Femur (tissue), 1 donor: ENCODE results near the gene MAP7D1.

Source experiments
- DNase-seq: peaks from one replicate; pipeline ENCODE4 v3.0.0-alpha.2; 2017

MAP7D1 gene

DNA sequence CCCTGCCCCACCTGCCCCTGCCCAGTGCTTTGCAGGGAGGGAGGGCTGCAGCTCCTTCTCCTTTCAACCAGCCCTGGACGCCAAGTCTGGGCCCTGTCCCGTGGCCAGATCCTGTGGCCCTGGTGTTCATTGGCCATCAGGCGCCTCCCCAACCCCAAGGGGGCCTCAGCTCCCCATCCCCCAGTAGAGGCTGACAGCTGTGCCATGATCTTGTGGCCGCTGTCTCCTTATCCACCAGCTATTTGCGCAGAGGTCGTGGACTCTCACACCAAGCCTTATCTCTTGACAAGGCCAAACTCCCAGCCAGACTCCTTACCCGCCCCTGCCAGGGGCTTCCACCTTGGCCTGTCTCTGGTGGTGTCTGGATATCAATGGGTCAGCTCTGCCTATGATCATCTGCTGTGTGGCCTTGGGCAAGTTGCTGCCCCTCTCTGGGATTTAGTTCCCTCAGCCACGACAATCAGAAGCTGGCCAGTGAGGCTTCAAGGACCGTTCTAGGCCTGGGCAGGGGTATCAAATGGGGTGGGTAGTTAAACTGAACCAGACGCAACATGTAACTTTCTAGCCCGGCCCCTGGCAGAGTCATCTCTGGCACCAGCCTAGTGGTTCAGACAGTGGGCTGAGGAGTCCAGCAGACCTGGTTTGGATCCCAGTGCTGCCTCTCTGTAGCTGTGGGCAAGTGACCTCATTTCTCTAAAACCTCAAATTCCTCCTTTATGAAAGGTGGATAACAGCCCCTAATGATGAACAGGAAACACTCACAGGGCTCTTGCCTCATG lies 27.6 kb upstream of the MAP7D1 start:
- no peak for DNase-seq

DNA sequence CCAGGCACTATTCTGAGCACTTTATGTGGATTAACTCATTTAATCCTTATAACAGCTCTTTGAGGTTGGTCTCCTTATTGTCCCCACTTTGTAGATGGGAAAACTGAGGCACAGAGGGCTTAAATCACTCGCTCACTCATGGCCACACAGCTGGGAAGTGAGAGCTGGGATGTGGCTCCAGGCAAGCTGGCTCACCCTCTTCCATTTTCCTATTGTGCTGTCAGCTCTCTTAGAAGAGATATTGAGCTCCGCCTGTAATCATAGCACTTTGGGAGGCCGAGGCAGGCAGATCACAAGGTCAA lies 27.1 kb upstream of the MAP7D1 start:
- DNase-seq = no peak

DNA sequence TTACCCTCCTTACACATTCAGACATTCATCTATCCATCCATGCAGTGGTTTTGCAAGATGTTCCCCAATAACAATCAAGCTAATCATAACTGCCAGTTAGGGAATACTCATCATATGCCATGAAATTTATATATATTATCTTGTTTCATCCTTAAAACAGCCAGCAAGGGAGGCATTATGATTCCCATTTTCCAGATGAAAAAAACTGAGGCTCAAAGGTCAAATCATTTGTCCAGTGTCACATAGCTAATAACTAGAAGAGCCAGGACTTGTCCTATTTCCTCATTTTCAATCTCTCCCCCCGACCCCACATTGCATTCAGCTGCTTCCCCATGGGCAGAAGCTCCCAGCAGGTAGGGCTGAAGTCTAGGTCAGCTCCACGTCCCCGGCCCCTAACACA lies 23.9 kb upstream of the MAP7D1 start:
- no peak for DNase-seq

DNA sequence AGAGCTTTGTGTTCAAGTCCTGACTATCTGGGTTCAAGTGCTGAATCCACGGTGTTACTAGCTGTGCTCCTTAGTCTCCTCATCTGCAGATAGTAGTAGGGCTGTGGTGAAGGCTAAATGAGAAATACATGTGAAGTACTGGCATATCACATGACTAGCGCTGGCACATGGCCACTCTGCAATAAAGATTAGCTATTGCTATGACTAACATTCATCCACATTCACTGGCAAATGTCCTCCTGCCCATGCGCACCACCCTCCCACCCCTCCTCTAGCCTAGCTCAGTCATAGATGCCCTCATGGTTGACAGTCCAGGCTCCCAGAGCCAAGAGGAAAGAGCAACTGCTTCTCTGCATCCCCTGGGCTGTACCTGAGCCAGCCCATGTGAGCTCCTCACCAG lies 22.5 kb upstream of the MAP7D1 start:
- peak; percentile 83 for DNase-seq

DNA sequence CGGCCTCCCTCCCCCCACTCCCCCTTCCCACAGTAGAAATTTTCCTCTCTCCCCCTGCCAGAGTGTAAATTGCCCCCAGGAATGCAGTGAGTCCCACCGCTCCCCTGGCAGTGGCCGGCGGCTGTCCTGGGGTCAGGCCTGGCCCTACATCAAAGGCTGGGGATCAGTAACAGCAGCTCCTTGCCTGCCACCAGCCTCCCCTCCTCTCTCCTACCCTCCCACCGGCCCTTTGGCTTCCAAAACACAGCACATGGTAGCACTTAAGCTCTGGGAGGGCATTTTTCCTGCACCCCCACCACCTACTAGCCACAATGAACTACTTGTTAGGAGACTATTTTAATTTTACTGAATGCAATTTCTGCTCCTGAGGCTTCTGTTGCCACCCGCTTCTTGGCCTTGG lies 21.9 kb upstream of the MAP7D1 start:
- DNase-seq = peak; percentile 66

DNA sequence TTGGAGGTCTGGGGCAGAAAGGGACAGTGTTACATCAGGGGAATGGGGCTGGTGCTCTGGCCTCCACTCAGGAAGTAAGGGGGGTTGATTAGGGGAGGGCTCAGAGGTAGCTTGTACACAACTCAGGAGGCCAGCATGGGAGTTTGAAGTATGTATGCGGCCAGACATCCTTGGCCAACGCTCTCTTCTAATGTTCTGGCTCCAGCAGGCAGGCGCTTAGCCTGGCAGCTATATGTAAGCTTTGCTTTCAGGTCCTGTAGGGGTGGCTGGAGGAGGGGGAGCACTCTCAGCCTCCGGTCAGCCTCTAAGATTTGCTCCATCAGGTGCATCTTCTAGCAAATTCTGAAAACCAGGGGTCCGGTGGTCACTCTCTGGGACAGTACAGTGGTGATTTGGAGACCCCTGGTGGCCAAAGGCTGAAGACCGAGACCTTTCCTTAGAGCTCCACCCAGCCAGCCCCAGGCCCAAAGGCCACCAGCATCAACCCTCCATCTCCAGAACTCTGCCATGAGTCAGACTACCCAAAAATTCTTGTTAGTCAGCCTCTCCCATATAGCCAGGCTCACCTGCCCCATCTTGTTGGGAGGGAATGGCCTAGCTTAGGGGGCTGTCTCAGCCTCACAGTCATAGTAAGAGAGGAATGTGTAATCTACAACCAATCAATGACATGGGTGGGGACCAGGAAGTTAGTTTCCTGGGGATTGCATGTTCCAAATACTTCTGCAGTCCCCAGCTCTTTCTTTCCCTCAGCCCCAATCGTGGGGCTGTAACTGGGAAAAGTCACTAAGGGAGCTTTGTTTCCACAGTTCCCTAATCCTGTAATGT lies 21.2 kb upstream of the MAP7D1 start:
- peak; percentile 85 for DNase-seq

DNA sequence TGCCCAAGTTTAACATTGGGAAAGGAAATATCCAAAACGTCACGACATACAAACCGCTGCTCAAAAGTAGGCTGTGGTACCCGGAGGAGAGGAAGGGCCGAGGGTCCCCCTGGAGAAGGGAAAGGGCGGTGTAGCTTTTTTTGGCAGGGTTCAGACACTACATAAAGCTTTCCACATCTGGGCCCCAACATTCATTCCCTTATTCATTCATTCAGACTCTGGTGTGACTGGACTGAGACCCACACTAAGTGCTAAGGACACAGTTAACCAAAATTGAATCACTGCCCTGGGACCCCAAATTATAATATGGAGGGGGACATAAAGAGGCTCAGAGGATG lies 20.7 kb upstream of the MAP7D1 start:
- peak; percentile 65 for DNase-seq

DNA sequence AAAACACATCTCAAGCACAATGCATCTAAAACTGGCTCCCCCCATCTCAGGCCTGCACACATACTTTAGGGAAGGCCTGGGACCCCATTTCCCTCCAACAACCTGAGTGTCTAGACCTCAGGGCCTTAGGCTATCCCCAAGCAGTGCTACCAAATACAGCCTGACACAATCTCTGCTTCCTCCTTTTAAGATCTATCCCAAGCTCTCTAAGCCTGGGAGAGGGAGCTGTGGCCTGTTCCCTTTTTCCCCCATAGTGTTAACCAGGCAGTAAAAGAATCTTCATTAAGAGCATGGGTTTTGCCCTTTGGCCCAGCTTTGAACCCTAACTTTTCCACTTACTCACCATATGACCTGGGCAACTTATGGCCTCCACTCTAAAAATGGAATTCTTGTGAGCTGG lies 20.2 kb upstream of the MAP7D1 start:
- DNase-seq = no peak

DNA sequence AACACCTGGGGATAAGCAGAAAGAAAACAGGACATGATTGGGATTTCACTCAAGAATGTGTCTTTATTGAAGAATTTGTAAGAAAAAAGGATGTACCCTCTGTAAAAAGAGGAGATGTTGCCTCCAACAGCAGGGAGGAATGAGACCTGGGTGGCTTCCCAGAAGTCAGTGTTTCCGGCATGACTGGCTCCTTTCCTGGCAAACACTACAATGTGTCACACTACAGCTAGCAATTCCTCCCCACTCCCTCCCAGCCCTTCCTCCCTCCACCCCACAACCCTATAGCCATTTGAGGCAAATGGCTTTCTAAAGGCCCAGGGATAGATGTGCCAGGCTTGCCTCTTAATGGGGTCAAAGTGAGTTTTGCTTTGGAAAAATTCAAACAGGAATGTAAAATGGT lies 19.4 kb upstream of the MAP7D1 start:
- DNase-seq = peak; percentile 66

DNA sequence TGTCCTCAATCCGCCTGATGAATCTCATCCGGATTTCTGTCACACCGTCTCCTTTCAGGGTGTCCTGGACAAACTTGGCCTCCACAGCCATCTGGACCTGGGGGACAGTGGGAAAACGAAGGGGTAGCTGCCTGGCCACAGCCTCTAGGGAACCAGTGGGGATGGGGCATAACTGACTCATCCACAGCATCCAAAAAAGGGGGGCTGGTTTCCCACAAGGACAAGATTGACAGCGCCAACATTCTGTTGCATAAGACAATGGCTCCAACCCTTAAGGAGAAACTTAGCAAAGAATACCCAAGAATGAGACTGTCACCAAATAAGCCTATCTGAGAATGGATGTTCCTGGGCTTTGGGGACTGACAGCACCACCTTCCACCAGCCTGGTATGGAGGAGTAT lies 18.7 kb upstream of the MAP7D1 start:
- DNase-seq = peak; percentile 14

DNA sequence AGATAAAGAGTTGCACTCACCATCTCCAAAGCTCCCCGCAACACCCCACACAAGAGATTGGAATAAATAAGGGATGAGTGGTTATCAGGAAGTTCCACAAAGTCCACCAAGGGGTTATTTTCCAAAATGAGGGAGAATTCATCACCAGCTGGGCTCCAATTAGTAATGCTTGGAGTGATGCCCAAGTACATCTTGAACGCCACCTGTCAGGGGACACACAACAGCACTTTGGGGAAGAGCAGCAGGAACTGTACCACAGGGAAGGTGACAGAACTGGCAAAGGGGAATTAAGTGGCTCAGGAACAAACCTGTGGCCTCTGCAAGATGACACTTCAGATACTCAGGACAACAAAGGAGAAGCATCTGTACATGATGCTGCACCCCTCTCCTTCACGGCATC lies 18.2 kb upstream of the MAP7D1 start:
- no peak for DNase-seq

DNA sequence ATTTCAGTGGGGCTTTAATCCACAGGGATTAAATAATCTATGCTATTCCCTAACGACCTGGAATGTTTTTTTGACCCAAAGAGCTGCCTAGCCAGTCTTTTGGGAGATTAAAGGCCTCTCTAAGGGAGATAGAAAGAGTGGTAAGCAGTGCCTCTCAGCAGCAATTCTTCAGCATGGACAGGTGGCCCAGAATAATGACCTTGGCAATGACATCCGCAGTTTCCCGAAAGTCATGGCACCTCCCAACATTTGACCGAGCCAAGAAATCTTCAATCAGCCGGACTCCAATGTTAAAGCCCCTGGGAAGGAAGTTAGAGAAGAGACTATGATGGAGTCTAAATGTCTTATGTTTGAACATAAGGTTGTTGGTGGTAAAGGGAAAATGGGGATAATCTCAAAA lies 16.4 kb upstream of the MAP7D1 start:
- DNase-seq = no peak

DNA sequence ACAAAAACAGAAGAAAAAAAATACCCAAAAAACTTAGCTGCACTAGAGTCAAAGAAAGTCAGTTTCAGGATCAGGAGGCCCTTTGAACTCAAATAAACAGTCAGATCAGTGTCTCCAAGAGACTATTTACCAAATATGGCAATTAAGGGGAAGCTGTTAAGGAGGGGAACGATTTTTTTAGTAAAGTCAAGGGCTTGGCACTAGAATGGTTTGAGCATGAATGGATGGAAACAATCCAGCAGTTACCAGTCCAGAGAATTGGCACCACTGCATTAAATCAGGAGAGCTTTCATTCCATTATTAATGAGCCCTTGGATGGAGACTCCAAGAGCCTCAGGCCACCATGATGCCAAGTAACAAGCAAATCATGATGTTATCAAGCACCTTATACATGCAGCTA lies 13.8 kb upstream of the MAP7D1 start:
- DNase-seq = no peak

DNA sequence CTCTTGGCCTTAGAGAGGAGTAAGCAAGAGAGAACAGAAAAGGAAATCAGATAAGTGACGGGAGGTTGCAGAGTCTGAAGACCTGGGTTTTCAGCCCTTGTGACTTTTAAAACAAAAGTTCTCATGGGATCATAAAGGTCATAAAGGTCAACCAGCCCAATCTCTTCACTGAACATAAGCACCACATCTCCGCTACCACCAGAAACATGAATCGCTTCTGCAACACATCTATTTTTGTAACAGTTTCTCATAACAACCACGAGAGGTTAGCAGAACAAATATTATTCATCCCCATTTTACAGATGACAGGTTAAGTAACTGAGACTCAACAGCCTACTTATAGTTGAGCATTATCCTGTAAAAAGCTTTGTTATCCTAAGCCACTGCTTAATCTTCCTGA lies 12.5 kb upstream of the MAP7D1 start:
- no peak for DNase-seq

DNA sequence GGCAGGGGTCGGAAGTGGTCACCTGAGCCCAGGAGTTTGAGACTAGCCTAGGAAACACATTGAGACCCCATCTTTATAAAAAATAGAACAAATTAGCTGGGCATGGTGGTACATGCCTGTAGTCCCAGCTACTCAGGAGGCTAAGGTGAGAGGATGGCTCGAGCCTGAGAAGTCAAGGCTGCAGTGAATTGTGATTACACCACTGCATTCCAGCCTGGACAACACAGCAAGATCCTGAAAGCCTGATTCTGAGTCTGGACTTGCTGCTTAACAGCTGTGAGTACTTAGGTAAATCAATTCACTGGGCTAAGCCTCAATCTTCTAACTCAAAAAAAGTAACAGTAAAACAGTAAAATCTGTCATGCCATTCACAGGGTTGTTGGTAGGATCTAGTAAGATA lies 11.5 kb upstream of the MAP7D1 start:
- no peak for DNase-seq

DNA sequence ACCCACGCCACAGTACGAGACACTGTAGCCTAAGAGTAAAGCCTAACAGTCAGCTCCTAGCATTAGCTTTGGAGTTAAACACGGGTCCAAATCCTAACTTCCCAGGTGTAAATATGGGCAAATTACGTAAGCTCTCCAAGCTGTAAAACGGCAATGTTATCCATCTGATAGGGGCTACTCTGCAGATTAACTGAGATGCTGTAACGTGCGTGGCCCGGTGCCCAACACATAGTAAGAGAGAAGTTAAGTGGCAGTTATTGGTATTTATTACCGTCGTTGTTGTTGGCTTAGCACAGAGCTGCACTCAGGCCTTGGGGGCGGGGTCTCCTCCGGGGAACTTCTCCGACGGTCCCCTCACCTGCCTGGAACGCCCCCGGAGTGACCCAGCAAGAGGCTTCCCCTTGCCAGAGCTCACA lies 7.1 kb upstream of the MAP7D1 start:
- DNase-seq = no peak

DNA sequence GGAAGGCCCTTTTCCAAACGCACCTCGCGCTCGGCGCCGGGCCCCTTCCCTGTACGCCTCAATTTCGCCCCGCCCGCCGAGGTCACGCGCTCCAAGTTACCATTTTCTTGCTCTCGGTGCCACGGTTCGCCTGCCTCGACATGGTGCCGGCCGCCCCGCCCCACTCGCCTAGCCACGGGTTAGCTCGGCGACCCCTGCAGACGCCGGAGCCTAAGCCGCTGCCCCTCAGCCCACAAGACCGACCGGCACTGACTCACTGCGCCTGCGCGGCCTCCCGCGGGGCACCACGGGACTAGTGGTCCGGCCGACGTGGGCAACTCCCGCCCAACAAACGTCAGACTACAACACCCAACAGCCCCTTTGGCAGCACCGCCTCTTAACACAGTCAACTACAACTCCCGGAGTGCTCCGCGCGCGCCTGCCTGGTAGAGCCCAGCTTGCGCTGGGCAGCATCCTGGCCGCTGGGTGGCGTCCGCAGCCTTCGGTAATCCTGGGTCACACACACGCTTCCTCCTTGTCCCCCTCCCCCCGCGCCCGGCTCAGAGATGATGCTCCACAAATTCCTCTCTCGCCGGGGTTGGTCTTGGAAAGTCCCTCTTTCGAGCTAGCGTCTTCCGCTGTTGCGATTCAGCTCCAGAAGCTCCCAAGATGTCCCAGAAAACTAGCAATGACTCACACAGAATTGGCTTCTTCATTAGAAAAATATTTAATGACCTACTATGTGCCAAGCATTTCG lies 6.6 kb upstream of the MAP7D1 start, which contains the start of gene TRAPPC3:
TSS of gene TRAPPC3 (minus strand) at position 250 of the 736 bp plus-strand sequence. CDS start at position 142, 108 bp downstream.
- DNase-seq = peak; percentile 100

DNA sequence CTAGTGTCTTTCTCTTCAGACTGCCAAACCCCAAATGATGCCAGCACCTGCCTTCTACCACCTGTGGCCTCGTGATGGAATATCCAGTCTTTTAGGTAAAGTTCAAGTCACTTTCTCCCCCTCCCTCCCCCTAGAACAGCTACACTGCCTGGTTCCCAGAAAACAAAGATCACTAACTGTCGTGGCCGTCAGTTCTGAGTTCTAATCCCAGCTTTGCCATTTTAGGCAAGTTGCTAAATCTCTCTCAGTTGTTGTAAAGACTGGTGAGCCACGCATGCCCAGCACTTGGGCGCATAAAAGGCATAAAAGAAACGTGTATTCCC lies 6.0 kb upstream of the MAP7D1 start:
- DNase-seq = no peak

DNA sequence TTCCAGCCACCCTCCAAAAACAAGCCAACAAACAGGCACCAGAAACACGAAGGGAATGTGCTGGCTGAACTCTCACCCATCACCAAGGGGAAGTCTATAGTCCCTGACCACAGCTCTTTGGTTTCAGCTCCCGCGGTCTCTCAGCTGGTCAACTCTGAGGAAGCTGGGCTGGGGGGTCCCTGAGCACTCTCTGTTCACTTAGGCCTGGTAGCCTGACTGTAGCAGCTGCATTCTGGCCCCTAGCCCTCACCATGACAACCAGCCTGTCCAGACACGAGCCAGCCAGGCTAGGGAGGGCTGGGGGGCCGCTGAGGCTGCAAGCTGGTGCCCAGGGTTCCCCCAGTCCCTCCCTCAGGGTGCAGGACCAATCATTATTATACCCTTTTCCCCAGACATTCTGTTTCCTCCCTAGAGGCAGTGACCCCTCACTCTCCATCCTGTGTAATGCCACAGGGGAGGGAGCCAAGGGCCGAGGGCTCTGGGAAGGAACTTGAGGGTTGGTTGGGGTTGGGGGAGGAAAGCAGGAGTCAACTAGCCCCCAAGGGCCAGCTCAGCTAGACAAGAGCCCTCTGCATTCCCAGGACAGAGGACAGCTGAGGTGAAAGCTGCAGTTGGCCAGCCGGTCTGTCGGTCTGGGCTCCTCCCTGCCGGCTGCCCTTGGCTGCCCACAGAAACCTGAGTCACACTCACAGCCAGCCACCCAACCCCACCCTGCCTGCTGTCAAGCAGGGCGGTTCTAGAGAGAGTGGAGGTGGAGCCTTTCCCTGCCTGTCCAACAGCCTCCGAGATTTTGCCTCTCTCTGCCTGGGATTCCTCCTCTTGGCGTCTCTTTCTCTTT lies 5.4 kb upstream of the MAP7D1 start:
- peak; percentile 95 for DNase-seq

DNA sequence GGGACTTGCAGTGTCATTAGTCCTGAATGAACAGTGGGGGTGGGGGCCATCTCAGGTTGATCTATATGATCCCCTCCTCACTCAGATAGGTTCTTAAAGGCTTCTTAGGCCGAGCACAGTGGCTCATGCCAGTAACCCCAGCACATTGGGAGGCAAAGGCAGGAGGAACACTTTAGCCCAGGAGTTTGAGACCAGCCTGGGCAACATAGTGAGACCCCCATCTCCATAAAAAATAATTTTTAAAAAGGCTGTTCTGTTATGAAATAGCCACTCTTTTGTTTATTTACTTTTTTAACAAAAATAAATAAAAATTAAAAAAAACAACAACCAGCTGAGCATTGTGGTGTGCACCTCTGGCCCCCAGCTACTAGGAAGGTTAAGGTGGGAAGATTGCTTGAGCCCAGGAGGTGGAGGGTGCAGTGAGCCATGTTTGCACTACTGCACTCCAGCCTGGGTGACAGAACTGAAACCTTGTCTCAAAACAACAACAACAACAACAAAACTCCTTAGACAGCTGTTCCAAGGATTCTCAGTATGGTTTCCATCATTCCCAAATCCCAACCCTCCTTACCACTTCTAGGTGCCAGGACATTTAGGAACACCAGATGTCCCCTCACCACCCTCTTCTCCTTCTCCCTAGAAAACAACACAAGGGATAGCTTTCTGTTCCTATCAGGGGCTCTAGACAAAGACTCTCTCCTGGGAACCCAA lies 4.7 kb upstream of the MAP7D1 start:
- no peak for DNase-seq

DNA sequence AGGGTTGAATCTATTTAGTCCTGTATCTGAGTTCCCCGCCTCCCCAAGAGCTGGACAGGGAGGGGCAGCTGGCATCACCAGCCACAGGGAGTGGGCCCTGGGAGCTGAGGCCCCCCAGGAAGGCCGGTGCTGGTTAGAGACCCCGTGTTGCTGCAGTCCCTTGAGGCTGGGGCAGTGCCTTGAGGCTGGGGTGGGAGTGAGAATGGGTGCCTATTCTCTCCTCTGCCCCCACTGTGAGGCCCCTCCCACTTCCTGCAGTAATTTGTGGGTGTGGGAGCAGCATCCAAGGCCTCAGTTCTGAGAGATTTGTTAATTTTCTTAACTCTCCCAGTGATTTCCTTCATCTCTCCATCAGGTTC lies 4.1 kb upstream of the MAP7D1 start:
- DNase-seq = no peak

DNA sequence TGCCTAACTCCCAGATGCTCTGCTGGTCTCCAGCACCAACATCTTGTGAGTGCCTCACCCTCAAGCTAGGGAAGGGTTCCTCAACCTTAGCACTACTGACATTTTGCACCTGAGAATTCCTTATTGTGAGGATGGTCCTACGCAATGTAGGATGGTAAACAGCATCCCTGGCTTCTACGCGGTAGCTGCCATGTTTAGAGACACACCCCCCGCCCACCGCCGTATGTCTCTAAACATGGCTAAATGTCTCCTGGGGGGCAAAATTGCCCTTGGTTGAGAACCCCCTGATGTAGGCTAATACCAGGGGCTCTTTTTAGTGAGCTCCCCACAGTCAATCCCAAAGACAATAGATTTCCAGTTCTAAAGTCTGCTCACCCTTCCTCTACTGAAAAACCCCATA lies 2.5 kb upstream of the MAP7D1 start:
- no peak for DNase-seq

DNA sequence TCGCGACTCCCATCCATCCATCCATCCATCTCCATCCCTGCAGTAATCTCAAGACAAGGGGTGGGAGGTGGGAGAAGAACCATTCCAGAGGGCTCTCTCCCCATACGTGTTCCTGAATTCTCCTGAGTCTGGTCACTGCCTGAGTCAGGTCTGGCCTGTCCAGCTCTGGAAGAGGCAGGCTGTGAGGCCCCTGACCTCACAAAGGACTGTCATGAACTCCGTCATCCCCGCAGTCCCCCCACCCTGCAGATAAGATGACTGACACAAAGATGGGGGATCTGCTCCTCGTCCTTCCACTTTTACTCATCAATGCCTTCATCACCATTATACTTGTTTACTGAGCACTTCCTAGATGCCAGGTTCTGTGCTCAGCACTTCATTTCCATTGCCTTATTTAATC lies 1.6 kb upstream of the MAP7D1 start:
- DNase-seq = no peak
